AG04450 (cell line): Measurements from ENCODE around the gene PSORS1C2. TPM values are rescaled to one million over a fixed set of nuclear protein-coding genes. Genes with fewer than 3 reads are reported as not detected.

Experiments
- CTCF ChIA-PET: fragments of 300-600, 350-600 bp; formaldehyde crosslinking; extraction: SDS; loops from one replicate; lab custom pipeline; 2022; ENCODE audit warnings: antibody characterized with exemption, inconsistent platforms; lab: Charles Lee
- POLR2A ChIA-PET: fragments of 350-600 bp; formaldehyde crosslinking; extraction: SDS; loops from one replicate; lab custom pipeline; 2021; ENCODE audit warnings: antibody characterized with exemption, inconsistent platforms; lab: Yijun Ruan, JAX
- DNase-seq: peaks from one replicate; pipeline ENCODE4 v3.0.0-alpha.2; 2011; ENCODE audit warnings: low read depth, low spot score
- H3K27ac ChIP-seq: one replicate; pipeline ENCODE4 v1.5.1; 2012; ENCODE audit warnings: low read depth, low read length, control low read depth
- H3K27me3 ChIP-seq: one replicate; pipeline ENCODE4 v1.6.0; 2012; ENCODE audit warnings: low read length; ENCODE audit not compliant: control insufficient read depth, insufficient read depth
- H3K4me3 ChIP-seq: 2 replicates; pipeline ENCODE4 v1.5.1; 2011; ENCODE audit warnings: mild to moderate bottlenecking, low read depth, low read length, control low read depth
- H3K9me3 ChIP-seq: 2 replicates; pipeline ENCODE4 v1.5.1; 2012; ENCODE audit warnings: low read length; ENCODE audit not compliant: control insufficient read depth, insufficient read depth
- polyA plus RNA-seq: library from polyadenylated mRNA; depleted of rRNA; stranded (reverse); fragments of >200 nt; gene quantifications from 2 replicates; pipeline ENCODE4 v1.2.3, GENCODE V29; 2011
- TF ChIP-seq, protein P1 (sequence below): IDR thresholded peaks from 2 replicates; pipeline ENCODE4 v1.5.1; 2011; ENCODE audit warnings: low read depth, low read length, control low read depth, inconsistent platforms

The PSORS1C2 gene
- polyA plus RNA-seq, 1 experiment: not detected

DNA sequence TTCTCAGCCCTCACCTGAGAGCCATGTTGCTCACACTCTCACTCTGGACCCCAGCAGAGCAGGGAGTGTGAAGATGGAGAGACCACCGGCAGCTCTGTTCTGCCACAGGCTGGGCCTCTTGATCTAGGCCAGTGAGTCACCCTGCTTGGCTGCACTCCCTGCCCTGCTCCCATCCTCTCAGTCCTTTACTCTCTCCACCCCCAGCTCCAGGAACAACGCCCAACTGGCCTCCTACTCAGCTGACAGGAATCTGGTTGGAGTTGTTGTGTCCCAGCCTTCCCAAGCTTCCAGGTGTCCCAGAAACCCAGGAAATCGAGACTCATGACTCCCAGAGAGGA, 24.4 kb downstream of the PSORS1C2 start, which contains the start of gene PSORS1C1:
Gene PSORS1C1 (plus strand): TSS at position 260 of the 338 bp plus-strand sequence. CDS start 14,833 bp downstream, outside the sequence.
- Histone ChIP-seq H3K9me3 (no peaks in the 10 kb centered on the region; the same call in 1 of the 2 replicates), H3K27me3 (peaks cover 17% of the 10 kb centered on the region), H3K27ac (peak within 1 kb of the TSS; percentile 77), H3K4me3 (peak within 1 kb of the TSS; percentile 41)
- DNase-seq: peak; percentile 80
- CTCF ChIA-PET: interaction anchor here (0.6 to 5.4 kb wide), 6 partner anchors 12 to 397 kb away, joined by 3 to 30 read pairs (median 4); partner anchors contain the start of gene MDC1
- POLR2A ChIA-PET: no interaction called here
- TF ChIP-seq, protein P1, sequence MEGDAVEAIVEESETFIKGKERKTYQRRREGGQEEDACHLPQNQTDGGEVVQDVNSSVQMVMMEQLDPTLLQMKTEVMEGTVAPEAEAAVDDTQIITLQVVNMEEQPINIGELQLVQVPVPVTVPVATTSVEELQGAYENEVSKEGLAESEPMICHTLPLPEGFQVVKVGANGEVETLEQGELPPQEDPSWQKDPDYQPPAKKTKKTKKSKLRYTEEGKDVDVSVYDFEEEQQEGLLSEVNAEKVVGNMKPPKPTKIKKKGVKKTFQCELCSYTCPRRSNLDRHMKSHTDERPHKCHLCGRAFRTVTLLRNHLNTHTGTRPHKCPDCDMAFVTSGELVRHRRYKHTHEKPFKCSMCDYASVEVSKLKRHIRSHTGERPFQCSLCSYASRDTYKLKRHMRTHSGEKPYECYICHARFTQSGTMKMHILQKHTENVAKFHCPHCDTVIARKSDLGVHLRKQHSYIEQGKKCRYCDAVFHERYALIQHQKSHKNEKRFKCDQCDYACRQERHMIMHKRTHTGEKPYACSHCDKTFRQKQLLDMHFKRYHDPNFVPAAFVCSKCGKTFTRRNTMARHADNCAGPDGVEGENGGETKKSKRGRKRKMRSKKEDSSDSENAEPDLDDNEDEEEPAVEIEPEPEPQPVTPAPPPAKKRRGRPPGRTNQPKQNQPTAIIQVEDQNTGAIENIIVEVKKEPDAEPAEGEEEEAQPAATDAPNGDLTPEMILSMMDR: no peak

DNA sequence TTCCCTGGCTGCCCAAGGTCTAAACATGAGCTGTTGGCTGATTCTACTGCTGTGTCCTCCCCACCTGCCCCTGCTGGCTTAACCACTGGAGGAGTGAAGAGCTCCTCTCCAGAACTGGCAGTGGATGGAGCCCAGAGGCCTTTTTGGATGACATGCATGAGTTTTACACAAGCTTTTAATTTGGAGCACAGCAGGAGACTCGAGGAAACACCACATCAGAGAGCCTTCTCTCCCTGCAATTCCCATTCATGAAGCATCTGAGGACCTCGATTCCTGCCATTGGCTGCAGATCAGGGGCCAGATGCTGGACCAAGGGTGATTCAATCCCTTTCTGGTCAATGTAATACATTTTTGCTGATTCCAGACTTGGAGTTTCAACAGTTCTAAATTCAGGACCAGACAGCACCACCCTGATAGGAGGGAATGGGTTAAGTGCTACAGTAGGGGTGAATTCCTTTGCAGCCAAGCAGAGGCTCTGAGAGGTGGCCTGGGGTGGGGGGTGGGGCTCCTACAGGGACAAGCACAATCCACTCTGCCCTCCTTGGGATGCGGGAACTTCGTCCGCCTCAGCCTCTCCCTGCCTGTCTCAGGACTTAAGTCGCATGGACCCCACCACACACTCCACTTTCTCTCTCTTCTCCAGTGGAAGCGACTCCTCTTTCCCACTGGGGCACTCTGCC, 24.9 kb downstream of the PSORS1C2 start:
- no peaks in the 10 kb centered on the region; the same call in 1 of the 2 replicates for H3K9me3 ChIP-seq
- ChIA-PET POLR2A (interaction anchor here (0.5 kb wide), 1 partner anchor 21 kb away, joined by 6 read pairs; no protein-coding TSS in a partner anchor), CTCF (interaction anchor here (0.6 to 1.8 kb wide), 7 partner anchors 12 to 573 kb away, joined by 3 to 5 read pairs (median 4); partner anchors contain the start of gene MDC1)
- H3K4me3 ChIP-seq: no peak overlapping the region
- peaks cover 19% of the 10 kb centered on the region for H3K27me3 ChIP-seq
- TF ChIP-seq, protein P1: no peak
- H3K27ac ChIP-seq: peak overlapping the region; percentile 77
- no peak for DNase-seq

GRCh38 chr6:31112478-31112877, 26.4 kb downstream of the PSORS1C2 start, which contains the start of gene C6orf15:
C6orf15 (minus strand) TSS chr6:31112575; CDS start chr6:31112555, 20 bp downstream.
- H3K27ac ChIP-seq: no peak within 1 kb of the TSS
- CTCF ChIA-PET: no interaction called here
- peaks cover 22% of the 10 kb centered on the region for H3K27me3 ChIP-seq
- TF ChIP-seq, protein P1: no peak
- POLR2A ChIA-PET: interaction anchor here (0.6 kb wide), 1 partner anchor 12 kb away, joined by 3 read pairs; no protein-coding TSS in a partner anchor
- DNase-seq: no peak
- no peaks in the 10 kb centered on the region; the same call in 1 of the 2 replicates for H3K9me3 ChIP-seq
- no peak within 1 kb of the TSS for H3K4me3 ChIP-seq

DNA sequence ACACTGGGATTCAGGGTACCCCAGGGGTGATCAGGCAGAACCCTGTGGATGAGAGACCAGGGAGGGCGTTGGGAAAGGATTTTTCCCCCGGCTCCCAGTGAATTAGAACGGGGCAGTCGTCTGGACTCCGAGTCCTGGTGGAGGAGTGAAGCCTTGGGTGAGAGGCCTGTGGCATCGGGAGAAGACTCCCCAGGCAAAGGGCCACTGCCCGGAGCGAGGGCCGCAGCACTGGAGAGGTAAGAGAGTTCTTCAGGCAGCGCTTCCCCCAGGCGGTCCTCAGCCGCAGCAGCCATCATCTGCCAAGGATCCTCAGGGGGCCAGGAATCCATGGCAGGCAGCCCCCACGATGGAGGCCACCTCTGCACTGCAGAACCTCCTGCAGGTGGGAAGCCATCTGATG, 27.2 kb downstream of the PSORS1C2 start:
- DNase-seq: no peak
- H3K4me3 ChIP-seq: no peak overlapping the region
- H3K27me3 ChIP-seq: peaks cover 26% of the 10 kb centered on the region
- no peaks in the 10 kb centered on the region; the same call in 1 of the 2 replicates for H3K9me3 ChIP-seq
- ChIA-PET CTCF (no interaction called here), POLR2A (no interaction called here)
- TF ChIP-seq, protein P1: no peak
- H3K27ac ChIP-seq: no peak overlapping the region
